Measurements from ENCODE around the gene PPIL1.

DNA sequence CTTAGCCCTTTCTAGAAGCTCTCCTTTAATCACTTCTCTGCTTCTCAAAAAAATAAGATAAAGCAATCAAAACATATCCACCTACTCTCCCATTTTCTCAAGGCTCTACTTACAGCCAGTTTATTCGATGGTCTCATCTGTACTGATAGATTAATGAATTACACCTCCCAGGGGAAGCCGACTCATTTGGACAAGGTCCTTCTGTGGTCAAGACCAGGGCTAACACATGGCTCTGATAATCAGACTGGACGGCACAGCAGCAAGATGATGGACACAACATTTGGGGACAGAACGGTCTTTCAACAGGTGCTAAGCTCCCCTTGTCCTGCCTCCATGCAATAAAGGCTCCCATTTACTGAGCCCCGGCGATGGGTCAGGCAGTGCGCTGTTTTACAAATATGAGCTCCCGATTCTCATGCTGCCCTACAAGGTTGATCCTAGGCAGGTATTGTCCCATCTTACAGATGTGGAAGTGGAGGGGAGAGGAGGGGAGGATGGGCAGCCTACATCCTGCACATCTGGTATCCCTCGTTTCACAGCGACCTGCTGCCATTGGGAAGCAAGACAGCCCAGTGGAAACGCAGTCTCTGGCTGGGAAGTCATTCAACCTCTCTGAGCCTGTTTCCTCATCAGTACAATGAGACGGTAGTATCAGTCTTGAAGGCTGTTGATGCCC lies 51.0 kb downstream of the PPIL1 start:
- TF ChIP-seq, protein P1, sequence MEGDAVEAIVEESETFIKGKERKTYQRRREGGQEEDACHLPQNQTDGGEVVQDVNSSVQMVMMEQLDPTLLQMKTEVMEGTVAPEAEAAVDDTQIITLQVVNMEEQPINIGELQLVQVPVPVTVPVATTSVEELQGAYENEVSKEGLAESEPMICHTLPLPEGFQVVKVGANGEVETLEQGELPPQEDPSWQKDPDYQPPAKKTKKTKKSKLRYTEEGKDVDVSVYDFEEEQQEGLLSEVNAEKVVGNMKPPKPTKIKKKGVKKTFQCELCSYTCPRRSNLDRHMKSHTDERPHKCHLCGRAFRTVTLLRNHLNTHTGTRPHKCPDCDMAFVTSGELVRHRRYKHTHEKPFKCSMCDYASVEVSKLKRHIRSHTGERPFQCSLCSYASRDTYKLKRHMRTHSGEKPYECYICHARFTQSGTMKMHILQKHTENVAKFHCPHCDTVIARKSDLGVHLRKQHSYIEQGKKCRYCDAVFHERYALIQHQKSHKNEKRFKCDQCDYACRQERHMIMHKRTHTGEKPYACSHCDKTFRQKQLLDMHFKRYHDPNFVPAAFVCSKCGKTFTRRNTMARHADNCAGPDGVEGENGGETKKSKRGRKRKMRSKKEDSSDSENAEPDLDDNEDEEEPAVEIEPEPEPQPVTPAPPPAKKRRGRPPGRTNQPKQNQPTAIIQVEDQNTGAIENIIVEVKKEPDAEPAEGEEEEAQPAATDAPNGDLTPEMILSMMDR (IDR thresholded peaks at IDR 0.05), result no peak
- no peak for TF ChIP-seq POLR2A (IDR thresholded peaks at IDR 0.05)
